ENCODE measurements around the gene GALNT18.
A peak's percentile ranks its signal among the peaks of the same experiment; 100 is the strongest.

GALNT18 gene

GRCh38 chr11:11624926-11625325 is 3.1 kb upstream of the GALNT18 start:
- no peak for DNase-seq (ENCODE audit: low read depth in 2 of 2)

GRCh38 chr11:11624204-11624603 is 2.4 kb upstream of the GALNT18 start:
- DNase-seq (ENCODE audit: low read depth in 2 of 2), result no peak

- no peak for DNase-seq (ENCODE audit: low read depth in 2 of 2)
Observed at GRCh38 chr11:11622772-11623171, 967 bp upstream of the GALNT18 start.

- no peak for DNase-seq (ENCODE audit: low read depth in 2 of 2)
Observed at GRCh38 chr11:11622340-11622706, 518 bp upstream of the GALNT18 start.

- peak; percentile 11 to 18 for DNase-seq (ENCODE audit: low read depth in 2 of 2)
Observed at GRCh38 chr11:11620921-11621572, 758 bp downstream of the GALNT18 start.

- DNase-seq (ENCODE audit: low read depth in 2 of 2), result no peak
Observed at GRCh38 chr11:11620173-11620920, 1.5 kb downstream of the GALNT18 start.

- no peak for DNase-seq (ENCODE audit: low read depth in 2 of 2)
Observed at GRCh38 chr11:11618973-11619435, 2.8 kb downstream of the GALNT18 start.

GRCh38 chr11:11615086-11615485 is 6.7 kb downstream of the GALNT18 start:
- no peak for DNase-seq (ENCODE audit: low read depth in 2 of 2)

- DNase-seq (ENCODE audit: low read depth in 2 of 2), result no peak
Observed at GRCh38 chr11:11612439-11612838, 9.4 kb downstream of the GALNT18 start.

GRCh38 chr11:11611381-11611780 is 10.4 kb downstream of the GALNT18 start:
- no peak for DNase-seq (ENCODE audit: low read depth in 2 of 2)

GRCh38 chr11:11608783-11609232 is 13.0 kb downstream of the GALNT18 start:
- DNase-seq (ENCODE audit: low read depth in 2 of 2), result no peak

- DNase-seq (ENCODE audit: low read depth in 2 of 2), result no peak
Observed at GRCh38 chr11:11607772-11608171, 14.0 kb downstream of the GALNT18 start.

- DNase-seq (ENCODE audit: low read depth in 2 of 2), result no peak
Observed at GRCh38 chr11:11605821-11606450, 15.9 kb downstream of the GALNT18 start.

GRCh38 chr11:11605181-11605580 is 16.6 kb downstream of the GALNT18 start:
- no peak for DNase-seq (ENCODE audit: low read depth in 2 of 2)

GRCh38 chr11:11604370-11604990 is 17.3 kb downstream of the GALNT18 start:
- no peak for DNase-seq (ENCODE audit: low read depth in 2 of 2)

GRCh38 chr11:11602011-11602410 is 19.8 kb downstream of the GALNT18 start:
- DNase-seq (ENCODE audit: low read depth in 2 of 2), result no peak

GRCh38 chr11:11600288-11600687 is 21.5 kb downstream of the GALNT18 start:
- DNase-seq (ENCODE audit: low read depth in 2 of 2), result no peak

- DNase-seq (ENCODE audit: low read depth in 2 of 2), result no peak
Observed at GRCh38 chr11:11598243-11598642, 23.6 kb downstream of the GALNT18 start.

- DNase-seq (ENCODE audit: low read depth in 2 of 2), result no peak
Observed at GRCh38 chr11:11594162-11594561, 27.6 kb downstream of the GALNT18 start.

- no peak for DNase-seq (ENCODE audit: low read depth in 2 of 2)
Observed at GRCh38 chr11:11592146-11592684, 29.6 kb downstream of the GALNT18 start.

- no peak for DNase-seq (ENCODE audit: low read depth in 2 of 2)
Observed at GRCh38 chr11:11589437-11589836, 32.4 kb downstream of the GALNT18 start.

GRCh38 chr11:11588891-11589290 is 32.9 kb downstream of the GALNT18 start:
- DNase-seq (ENCODE audit: low read depth in 2 of 2), result no peak
